Activated naive CD8-positive, alpha-beta T cell treated with anti-CD3 and anti-CD28 coated beads for 36 hours (primary cell): ENCODE results near the gene XRCC2. TPM values are rescaled to one million over a fixed set of nuclear protein-coding genes. Genes with fewer than 3 reads are reported as not detected.
A peak's percentile ranks its signal among the peaks of the same experiment; 100 is the strongest.
"Not testable (repeated sequence)": the region's sequence is repeated elsewhere in the genome, so short reads cannot be mapped to it uniquely, and the experiment has no call there.

Source experiments
- DNase-seq: peaks from one replicate; pipeline ENCODE4 v3.0.0; 2021
- H3K27ac Mint-ChIP-seq: one replicate; pipeline ENCODE4 v1.8.0; 2022; ENCODE audit warnings: mild to moderate bottlenecking, moderate library complexity, mixed read lengths
- H3K27me3 Mint-ChIP-seq: one replicate; pipeline ENCODE4 v1.8.0; 2022; ENCODE audit warnings: mild to moderate bottlenecking, mixed read lengths
- H3K36me3 Mint-ChIP-seq: one replicate; pipeline ENCODE4 v1.8.0; 2021; ENCODE audit warnings: mild to moderate bottlenecking, mixed read lengths
- H3K4me1 Mint-ChIP-seq: one replicate; pipeline ENCODE4 v1.8.0; 2021; ENCODE audit warnings: mixed read lengths
- H3K4me3 Mint-ChIP-seq: one replicate; pipeline ENCODE4 v1.8.0; 2022; ENCODE audit warnings: mild to moderate bottlenecking, moderate library complexity, mixed read lengths
- H3K9me3 Mint-ChIP-seq: one replicate; pipeline ENCODE4 v1.8.0; 2022; ENCODE audit warnings: mixed read lengths
- total RNA-seq, 2 experiments: library from RNA; stranded (reverse); gene quantifications; one replicate each; pipeline ENCODE4 v1.2.3, GENCODE V29; 2021

The XRCC2 gene
- total RNA-seq, 2 experiments from 2014 or later, result 21.3 to 21.4 TPM

DNA sequence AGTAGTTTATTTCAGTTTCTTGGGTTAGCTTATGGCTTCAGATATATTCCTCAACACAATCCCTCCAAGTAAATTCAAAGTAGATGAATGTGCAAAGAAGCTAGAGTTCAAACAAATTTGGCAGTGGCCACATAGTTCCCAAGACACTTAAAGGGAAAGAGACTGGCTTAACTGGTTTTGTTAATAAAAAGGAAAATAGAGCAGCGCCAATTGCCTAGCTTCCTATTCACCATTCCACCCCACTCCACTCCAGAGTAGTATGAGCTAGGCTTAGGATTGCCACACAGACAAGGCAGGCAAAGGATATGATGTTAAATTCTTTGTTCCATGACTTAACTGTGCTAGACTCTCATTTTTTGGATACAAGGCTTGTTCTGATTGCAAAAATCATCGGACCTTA, 2.0 kb downstream of the XRCC2 start:
- Mint-ChIP-seq H3K9me3 (no peaks in the 10 kb centered on the region), H3K27me3 (peaks cover 4% of the 10 kb centered on the region), H3K27ac (no peak overlapping the region), H3K4me1 (peaks cover 8% of the 10 kb centered on the region), H3K36me3 (peaks cover 32% of the 10 kb centered on the region), H3K4me3 (peak overlapping the region; percentile 14)
- DNase-seq, result no peak

DNA sequence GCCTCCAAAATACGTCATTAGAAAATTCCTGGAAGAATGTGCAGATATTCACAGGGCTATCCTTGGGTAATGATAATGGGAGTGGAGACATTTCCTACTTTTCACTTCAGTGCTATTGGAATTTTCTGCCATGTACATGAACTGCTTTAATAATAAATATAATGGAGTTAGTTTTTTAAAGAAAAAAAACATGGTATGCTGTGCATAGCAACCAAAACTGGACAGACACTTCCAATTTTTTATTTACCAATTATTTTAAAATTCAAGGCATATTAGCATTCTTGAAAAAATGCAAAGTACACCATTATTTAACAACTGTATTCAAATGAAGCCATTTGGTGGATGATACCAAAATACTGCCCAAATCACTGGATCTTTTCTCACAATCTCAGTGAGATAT, 3.3 kb downstream of the XRCC2 start:
- Mint-ChIP-seq H3K27ac (no peak overlapping the region), H3K9me3 (no peaks in the 10 kb centered on the region), H3K36me3 (peaks cover 37% of the 10 kb centered on the region), H3K4me1 (peaks cover 10% of the 10 kb centered on the region), H3K4me3 (no peak overlapping the region), H3K27me3 (peaks cover 4% of the 10 kb centered on the region)
- DNase-seq, result no peak

DNA sequence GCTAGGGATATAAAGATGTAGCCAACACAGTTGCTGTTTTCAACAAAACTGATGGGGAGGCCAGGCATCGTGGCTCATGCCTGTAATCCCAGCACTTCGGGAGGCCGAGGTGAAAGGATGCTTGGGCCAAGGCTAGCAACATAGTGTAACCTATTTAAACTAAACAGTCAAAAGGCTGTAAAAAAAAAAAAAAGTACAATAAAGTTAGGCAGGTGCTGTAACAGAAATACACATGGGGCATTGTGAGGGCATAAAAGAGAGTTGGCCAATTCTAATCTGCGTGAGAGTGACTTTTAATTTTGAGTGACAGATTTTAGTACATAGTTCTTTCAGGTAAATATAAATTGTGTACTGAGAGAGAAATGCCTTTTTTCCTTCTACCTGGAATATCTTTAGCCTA, 6.2 kb downstream of the XRCC2 start:
- Mint-ChIP-seq H3K9me3 (no peaks in the 10 kb centered on the region), H3K27ac (no peak overlapping the region), H3K4me3 (no peak overlapping the region), H3K36me3 (peaks cover 37% of the 10 kb centered on the region), H3K27me3 (no peaks in the 10 kb centered on the region), H3K4me1 (peaks cover 7% of the 10 kb centered on the region)
- DNase-seq, result no peak

GRCh38 chr7:152668975-152669374, 7.0 kb downstream of the XRCC2 start:
- DNase-seq, result no peak
- Mint-ChIP-seq H3K4me1 (peaks cover 7% of the 10 kb centered on the region), H3K27ac (no peak overlapping the region), H3K36me3 (peaks cover 38% of the 10 kb centered on the region), H3K9me3 (no peaks in the 10 kb centered on the region), H3K27me3 (no peaks in the 10 kb centered on the region), H3K4me3 (no peak overlapping the region)

DNA sequence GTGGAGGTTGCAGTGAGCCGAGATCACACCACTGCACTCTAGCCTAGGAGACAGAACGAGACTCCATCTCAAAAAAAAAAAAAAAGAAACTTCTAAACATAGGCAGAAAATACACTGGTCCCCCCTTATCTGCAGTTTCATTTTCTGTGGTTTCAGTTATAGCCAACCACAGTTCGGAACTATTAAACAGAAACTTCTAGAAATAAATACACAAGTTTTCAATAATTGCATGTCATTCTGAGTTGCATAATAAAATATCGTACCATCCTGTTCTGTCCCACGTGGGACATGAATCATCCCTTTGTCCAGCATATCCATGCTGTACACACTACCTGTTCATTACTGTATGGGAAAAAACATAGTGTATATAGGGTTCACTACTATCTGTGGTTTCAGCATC, 8.0 kb downstream of the XRCC2 start:
- H3K27me3 Mint-ChIP-seq, result no peaks in the 10 kb centered on the region
- no peak for DNase-seq
- H3K4me1 Mint-ChIP-seq, result peaks cover 7% of the 10 kb centered on the region
- H3K36me3 Mint-ChIP-seq, result peaks cover 39% of the 10 kb centered on the region
- no peaks in the 10 kb centered on the region for H3K9me3 Mint-ChIP-seq
- H3K27ac Mint-ChIP-seq, result no peak overlapping the region
- H3K4me3 Mint-ChIP-seq, result no peak overlapping the region

DNA sequence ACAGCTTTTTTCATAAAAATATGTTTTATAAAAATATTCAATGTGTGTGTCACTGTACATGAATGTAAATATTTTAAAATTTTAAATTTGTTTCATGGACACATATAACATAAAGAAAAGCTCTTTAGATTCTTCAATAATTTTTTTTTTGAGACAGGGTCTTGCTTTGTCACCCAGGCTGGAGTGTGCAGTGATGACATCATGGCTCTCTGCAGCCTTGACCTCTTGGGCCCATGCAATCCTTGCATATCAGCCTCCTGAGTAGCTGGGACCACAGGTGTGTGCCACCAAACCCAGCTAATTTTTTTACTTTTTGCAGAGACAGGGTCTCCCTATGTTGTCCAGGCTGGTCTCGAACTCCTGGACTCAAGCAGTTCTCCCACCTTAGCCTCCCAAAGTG, 9.9 kb downstream of the XRCC2 start:
- no peaks in the 10 kb centered on the region for H3K27me3 Mint-ChIP-seq
- H3K4me1 Mint-ChIP-seq, result peaks cover 4% of the 10 kb centered on the region
- peaks cover 31% of the 10 kb centered on the region for H3K36me3 Mint-ChIP-seq
- H3K27ac Mint-ChIP-seq, result no peak overlapping the region
- H3K4me3 Mint-ChIP-seq, result no peak overlapping the region
- DNase-seq, result no peak
- H3K9me3 Mint-ChIP-seq, result no peaks in the 10 kb centered on the region

- no peak for DNase-seq
- H3K9me3 Mint-ChIP-seq, result no peaks in the 10 kb centered on the region
- H3K36me3 Mint-ChIP-seq, result peaks cover 32% of the 10 kb centered on the region
- peaks cover 2% of the 10 kb centered on the region for H3K4me1 Mint-ChIP-seq
- H3K4me3 Mint-ChIP-seq, result no peak overlapping the region
- no peak overlapping the region for H3K27ac Mint-ChIP-seq
- H3K27me3 Mint-ChIP-seq, result no peaks in the 10 kb centered on the region
These were observed 11.3 kb downstream of the XRCC2 start for GRCh38 chr7:152664636-152665035.

GRCh38 chr7:152663931-152664330, 12.0 kb downstream of the XRCC2 start:
- no peak overlapping the region for H3K4me3 Mint-ChIP-seq
- H3K27me3 Mint-ChIP-seq, result no peaks in the 10 kb centered on the region
- no peak overlapping the region for H3K27ac Mint-ChIP-seq
- no peaks in the 10 kb centered on the region for H3K9me3 Mint-ChIP-seq
- peaks cover 39% of the 10 kb centered on the region for H3K36me3 Mint-ChIP-seq
- peaks cover 2% of the 10 kb centered on the region for H3K4me1 Mint-ChIP-seq
- no peak for DNase-seq

- no peak overlapping the region for H3K4me3 Mint-ChIP-seq
- peaks cover 44% of the 10 kb centered on the region for H3K36me3 Mint-ChIP-seq
- no peak for DNase-seq
- peaks cover 2% of the 10 kb centered on the region for H3K4me1 Mint-ChIP-seq
- H3K27me3 Mint-ChIP-seq, result no peaks in the 10 kb centered on the region
- no peak overlapping the region for H3K27ac Mint-ChIP-seq
- H3K9me3 Mint-ChIP-seq, result no peaks in the 10 kb centered on the region
These were observed 12.7 kb downstream of the XRCC2 start for GRCh38 chr7:152663148-152663740.

- Mint-ChIP-seq H3K27ac (no peak overlapping the region), H3K4me1 (no peaks in the 10 kb centered on the region), H3K4me3 (no peak overlapping the region), H3K9me3 (no peaks in the 10 kb centered on the region), H3K27me3 (no peaks in the 10 kb centered on the region), H3K36me3 (peaks cover 43% of the 10 kb centered on the region)
- DNase-seq, result no peak
These were observed 14.5 kb downstream of the XRCC2 start for GRCh38 chr7:152661479-152661878.

GRCh38 chr7:152660021-152660420, 15.9 kb downstream of the XRCC2 start:
- Mint-ChIP-seq H3K27ac (no peak overlapping the region), H3K9me3 (no peaks in the 10 kb centered on the region), H3K4me3 (no peak overlapping the region), H3K36me3 (peaks cover 40% of the 10 kb centered on the region), H3K27me3 (no peaks in the 10 kb centered on the region), H3K4me1 (no peaks in the 10 kb centered on the region)
- no peak for DNase-seq

GRCh38 chr7:152654971-152655370, 21.0 kb downstream of the XRCC2 start:
- no peaks in the 10 kb centered on the region for H3K27me3 Mint-ChIP-seq

GRCh38 chr7:152649220-152649619, 26.7 kb downstream of the XRCC2 start:
- Mint-ChIP-seq H3K36me3 (peaks cover 71% of the 10 kb centered on the region), H3K9me3 (peaks cover 4% of the 10 kb centered on the region), H3K27ac (no peak overlapping the region), H3K4me3 (no peak overlapping the region), H3K4me1 (no peaks in the 10 kb centered on the region), H3K27me3 (no peaks in the 10 kb centered on the region)
- no peak for DNase-seq

More at GRCh38 chr7:152654971-152655370, 21.0 kb downstream of the XRCC2 start:
- Mint-ChIP-seq H3K9me3 (no peaks in the 10 kb centered on the region), H3K36me3 (peaks cover 50% of the 10 kb centered on the region), H3K4me3 (no peak overlapping the region), H3K27ac (no peak overlapping the region), H3K4me1 (no peaks in the 10 kb centered on the region)
- DNase-seq, result no peak

DNA sequence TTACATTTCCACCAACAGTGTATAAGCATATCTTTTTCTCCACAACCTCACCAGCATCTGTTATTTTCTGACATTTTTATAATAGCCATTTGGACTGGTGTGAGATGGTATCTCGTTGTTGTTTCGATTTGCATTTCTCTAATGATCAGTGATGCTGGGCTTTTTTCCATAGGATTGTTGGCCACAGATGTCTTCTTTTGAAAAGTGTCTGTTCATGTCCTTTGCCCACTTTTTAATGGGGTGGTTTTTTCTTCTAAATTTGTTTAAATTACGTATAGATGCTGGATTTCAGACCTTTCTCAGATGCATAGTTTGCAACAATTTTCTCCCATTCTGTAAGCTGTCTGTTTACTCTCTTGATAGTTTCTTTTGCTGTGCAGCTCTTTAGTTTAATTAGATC, 28.9 kb downstream of the XRCC2 start:
- H3K9me3 Mint-ChIP-seq, result peaks cover 4% of the 10 kb centered on the region
- DNase-seq, result no peak
- H3K36me3 Mint-ChIP-seq, result peaks cover 60% of the 10 kb centered on the region
- no peaks in the 10 kb centered on the region for H3K4me1 Mint-ChIP-seq
- H3K27me3 Mint-ChIP-seq, result no peaks in the 10 kb centered on the region
- no peak overlapping the region for H3K4me3 Mint-ChIP-seq
- no peak overlapping the region for H3K27ac Mint-ChIP-seq

DNA sequence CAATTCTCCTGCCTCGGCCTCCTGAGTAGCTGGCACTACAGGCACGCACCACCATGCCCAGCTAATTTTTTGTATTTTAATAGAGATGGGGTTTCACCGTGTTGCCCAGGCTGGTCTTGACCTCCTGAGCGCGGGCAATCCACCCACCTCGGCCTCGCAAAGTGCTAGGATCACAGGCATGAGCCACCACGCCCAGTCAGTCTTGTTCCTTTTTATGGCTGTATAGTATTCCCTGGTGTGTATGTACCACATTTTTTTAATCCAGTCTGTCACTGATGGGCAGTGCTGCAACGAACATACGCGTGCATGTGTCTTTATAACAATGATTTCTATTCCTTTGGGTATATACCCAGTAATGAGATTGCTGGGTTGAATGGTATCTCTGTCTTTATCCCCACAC, 29.4 kb downstream of the XRCC2 start:
- not testable (repeated sequence) for H3K4me1 Mint-ChIP-seq, H3K9me3 Mint-ChIP-seq, H3K27me3 Mint-ChIP-seq, H3K4me3 Mint-ChIP-seq, H3K27ac Mint-ChIP-seq, DNase-seq
- H3K36me3 Mint-ChIP-seq, result peaks cover 56% of the 10 kb centered on the region

GRCh38 chr7:152643979-152644559, 31.9 kb downstream of the XRCC2 start:
- H3K9me3 Mint-ChIP-seq, result peaks cover 4% of the 10 kb centered on the region

More at GRCh38 chr7:152643979-152644559, 31.9 kb downstream of the XRCC2 start:
- no peak overlapping the region for H3K4me3 Mint-ChIP-seq
- DNase-seq, result no peak
- H3K36me3 Mint-ChIP-seq, result peaks cover 43% of the 10 kb centered on the region
- no peaks in the 10 kb centered on the region for H3K27me3 Mint-ChIP-seq
- no peaks in the 10 kb centered on the region for H3K4me1 Mint-ChIP-seq
- no peak overlapping the region for H3K27ac Mint-ChIP-seq
